ENCODE data around the gene ZNRF1.

The ZNRF1 gene

GRCh38 chr16:75100603-75100990, 101.8 kb downstream of the ZNRF1 start:
- no peak overlapping the region for H3K9ac ChIP-seq (ENCODE audit: insufficient read length)
- H3K36me3 ChIP-seq (ENCODE audit: insufficient read depth, low read length): no peaks in the 10 kb centered on the region
- DNase-seq (ENCODE audit: low read depth, low spot score): no peak
- no peak overlapping the region for H3K27ac ChIP-seq
- TF ChIP-seq POLR2AphosphoS5 (IDR thresholded peaks at IDR 0.05; ENCODE audit: borderline replicate concordance, low read depth, low read length) (no peak), FOXP2 (optimal IDR thresholded peaks at IDR 0.05; ENCODE audit: control extremely low read depth, extremely low read length, insufficient read depth) (no peak), EZH2 (IDR thresholded peaks at IDR 0.05) (no peak)
- no peak overlapping the region for H3K4me3 ChIP-seq
- no peaks in the 10 kb centered on the region for H3K9me3 ChIP-seq (ENCODE audit: low read depth, low read length)

GRCh38 chr16:75101635-75102034, 102.8 kb downstream of the ZNRF1 start:
- Histone ChIP-seq H3K9ac (ENCODE audit: insufficient read length) (no peak overlapping the region), H3K4me3 (no peak overlapping the region), H3K27ac (no peak overlapping the region), H3K9me3 (ENCODE audit: low read depth, low read length) (no peaks in the 10 kb centered on the region), H3K36me3 (ENCODE audit: insufficient read depth, low read length) (no peaks in the 10 kb centered on the region)
- no peak for DNase-seq (ENCODE audit: low read depth, low spot score)
- TF ChIP-seq EZH2 (IDR thresholded peaks at IDR 0.05) (no peak), FOXP2 (optimal IDR thresholded peaks at IDR 0.05; ENCODE audit: control extremely low read depth, extremely low read length, insufficient read depth) (no peak), POLR2AphosphoS5 (IDR thresholded peaks at IDR 0.05; ENCODE audit: borderline replicate concordance, low read depth, low read length) (no peak)

- TF ChIP-seq EZH2 (IDR thresholded peaks at IDR 0.05): no peak
- TF ChIP-seq FOXP2 (optimal IDR thresholded peaks at IDR 0.05; ENCODE audit: control extremely low read depth, extremely low read length, insufficient read depth): no peak
- no peak for TF ChIP-seq POLR2AphosphoS5 (IDR thresholded peaks at IDR 0.05; ENCODE audit: borderline replicate concordance, low read depth, low read length)
- no peak overlapping the region for H3K9ac ChIP-seq (ENCODE audit: insufficient read length)
- H3K36me3 ChIP-seq (ENCODE audit: insufficient read depth, low read length): no peaks in the 10 kb centered on the region
- H3K9me3 ChIP-seq (ENCODE audit: low read depth, low read length): no peaks in the 10 kb centered on the region
- H3K4me3 ChIP-seq: no peak overlapping the region
- DNase-seq (ENCODE audit: low read depth, low spot score): no peak
- no peak overlapping the region for H3K27ac ChIP-seq
Observed at GRCh38 chr16:75102595-75102994, 103.8 kb downstream of the ZNRF1 start.

GRCh38 chr16:75103994-75104393, 105.2 kb downstream of the ZNRF1 start:
- Histone ChIP-seq H3K4me3 (no peak overlapping the region), H3K9ac (ENCODE audit: insufficient read length) (no peak overlapping the region), H3K27ac (no peak overlapping the region), H3K36me3 (ENCODE audit: insufficient read depth, low read length) (no peaks in the 10 kb centered on the region), H3K9me3 (ENCODE audit: low read depth, low read length) (no peaks in the 10 kb centered on the region)
- TF ChIP-seq FOXP2 (optimal IDR thresholded peaks at IDR 0.05; ENCODE audit: control extremely low read depth, extremely low read length, insufficient read depth): no peak
- TF ChIP-seq POLR2AphosphoS5 (IDR thresholded peaks at IDR 0.05; ENCODE audit: borderline replicate concordance, low read depth, low read length): no peak
- TF ChIP-seq EZH2 (IDR thresholded peaks at IDR 0.05): no peak
- no peak for DNase-seq (ENCODE audit: low read depth, low spot score)

GRCh38 chr16:75104836-75105235, 106.0 kb downstream of the ZNRF1 start:
- H3K9me3 ChIP-seq (ENCODE audit: low read depth, low read length): no peaks in the 10 kb centered on the region
- H3K9ac ChIP-seq (ENCODE audit: insufficient read length): no peak overlapping the region
- no peaks in the 10 kb centered on the region for H3K36me3 ChIP-seq (ENCODE audit: insufficient read depth, low read length)
- TF ChIP-seq FOXP2 (optimal IDR thresholded peaks at IDR 0.05; ENCODE audit: control extremely low read depth, extremely low read length, insufficient read depth): no peak
- no peak for TF ChIP-seq POLR2AphosphoS5 (IDR thresholded peaks at IDR 0.05; ENCODE audit: borderline replicate concordance, low read depth, low read length)
- no peak for TF ChIP-seq EZH2 (IDR thresholded peaks at IDR 0.05)
- no peak for DNase-seq (ENCODE audit: low read depth, low spot score)
- no peak overlapping the region for H3K27ac ChIP-seq
- no peak overlapping the region for H3K4me3 ChIP-seq

- DNase-seq (ENCODE audit: low read depth, low spot score): no peak
- no peaks in the 10 kb centered on the region for H3K9me3 ChIP-seq (ENCODE audit: low read depth, low read length)
- H3K9ac ChIP-seq (ENCODE audit: insufficient read length): no peak overlapping the region
- no peak for TF ChIP-seq FOXP2 (optimal IDR thresholded peaks at IDR 0.05; ENCODE audit: control extremely low read depth, extremely low read length, insufficient read depth)
- TF ChIP-seq EZH2 (IDR thresholded peaks at IDR 0.05): no peak
- TF ChIP-seq POLR2AphosphoS5 (IDR thresholded peaks at IDR 0.05; ENCODE audit: borderline replicate concordance, low read depth, low read length): no peak
- H3K36me3 ChIP-seq (ENCODE audit: insufficient read depth, low read length): no peaks in the 10 kb centered on the region
- H3K27ac ChIP-seq: no peak overlapping the region
- H3K4me3 ChIP-seq: no peak overlapping the region
Observed at GRCh38 chr16:75105306-75106061, 106.7 kb downstream of the ZNRF1 start.

GRCh38 chr16:75106351-75107274, 107.8 kb downstream of the ZNRF1 start:
- Histone ChIP-seq H3K9me3 (ENCODE audit: low read depth, low read length) (no peaks in the 10 kb centered on the region), H3K36me3 (ENCODE audit: insufficient read depth, low read length) (no peaks in the 10 kb centered on the region), H3K9ac (ENCODE audit: insufficient read length) (no peak overlapping the region), H3K27ac (no peak overlapping the region), H3K4me3 (no peak overlapping the region)
- TF ChIP-seq EZH2 (IDR thresholded peaks at IDR 0.05): no peak
- TF ChIP-seq FOXP2 (optimal IDR thresholded peaks at IDR 0.05; ENCODE audit: control extremely low read depth, extremely low read length, insufficient read depth): no peak
- TF ChIP-seq POLR2AphosphoS5 (IDR thresholded peaks at IDR 0.05; ENCODE audit: borderline replicate concordance, low read depth, low read length): no peak
- DNase-seq (ENCODE audit: low read depth, low spot score): no peak

GRCh38 chr16:75107505-75107904, 108.7 kb downstream of the ZNRF1 start:
- DNase-seq (ENCODE audit: low read depth, low spot score): no peak
- Histone ChIP-seq H3K27ac (no peak overlapping the region), H3K4me3 (no peak overlapping the region), H3K9ac (ENCODE audit: insufficient read length) (no peak overlapping the region), H3K36me3 (ENCODE audit: insufficient read depth, low read length) (no peaks in the 10 kb centered on the region), H3K9me3 (ENCODE audit: low read depth, low read length) (no peaks in the 10 kb centered on the region)
- TF ChIP-seq POLR2AphosphoS5 (IDR thresholded peaks at IDR 0.05; ENCODE audit: borderline replicate concordance, low read depth, low read length) (no peak), EZH2 (IDR thresholded peaks at IDR 0.05) (no peak), FOXP2 (optimal IDR thresholded peaks at IDR 0.05; ENCODE audit: control extremely low read depth, extremely low read length, insufficient read depth) (no peak)
